HG02852 (cell line): ENCODE results near the gene ASAH2.
"Not testable (repeated sequence)": the region's sequence is repeated elsewhere in the genome, so short reads cannot be mapped to it uniquely, and the experiment has no call there.

ENCODE experiments used
- ATAC-seq: cut with Tn5 transposase; IDR thresholded peaks from one replicate; pipeline ENCODE4 v1.9.1; 2021; ENCODE audit warnings: mild to moderate bottlenecking, moderate library complexity; ENCODE audit not compliant: unreplicated experiment

Gene ASAH2

GRCh38 chr10:50251394-50251793, at the start of gene ASAH2:
ASAH2 (minus strand) TSS chr10:50251516; CDS start chr10:50248610, 2,906 bp downstream.
- no peak for ATAC-seq

- no peak for ATAC-seq
These were observed 48.8 kb upstream of the ASAH2 start for GRCh38 chr10:50299948-50300669.

- ATAC-seq: no peak
These were observed 44.1 kb upstream of the ASAH2 start for GRCh38 chr10:50295367-50295766.

- ATAC-seq: no peak
These were observed 43.3 kb upstream of the ASAH2 start for GRCh38 chr10:50294582-50294981.

DNA sequence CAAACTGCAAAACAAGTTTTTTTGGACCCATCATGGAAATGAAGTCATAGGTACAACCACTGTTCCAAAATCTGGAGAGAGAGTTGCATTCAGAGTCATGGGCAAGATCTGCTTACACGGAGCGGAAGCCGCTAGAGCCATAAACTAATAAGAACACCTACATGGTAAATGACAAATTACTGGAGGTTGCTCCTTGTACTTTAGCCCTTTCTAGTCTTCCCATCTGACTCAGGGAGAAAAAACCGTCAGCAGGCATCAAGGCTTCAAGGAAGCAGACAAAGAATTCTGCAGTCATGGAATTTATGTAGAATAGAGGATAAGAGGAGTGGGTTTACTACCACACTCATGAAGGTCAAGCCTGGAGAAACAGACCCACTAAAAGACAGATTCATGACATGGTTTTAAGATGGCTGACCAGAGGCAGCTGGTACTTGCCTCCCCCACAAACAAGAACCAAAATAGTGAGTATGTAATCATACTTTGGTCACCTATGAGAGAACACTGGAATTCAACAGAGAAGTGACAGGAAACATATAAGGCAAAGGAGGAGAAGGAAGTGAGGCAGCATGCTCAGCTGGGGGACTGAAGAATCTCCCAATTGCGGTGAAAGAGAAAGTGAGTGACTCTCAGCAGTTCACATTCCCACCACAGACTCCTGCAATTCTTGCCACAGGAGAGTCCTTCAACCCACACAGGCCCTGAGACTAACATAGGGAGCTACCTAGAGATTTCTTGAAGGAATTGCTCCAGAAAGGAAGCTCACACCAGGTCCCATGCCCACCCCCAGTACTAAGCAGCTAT, 42.4 kb upstream of the ASAH2 start:
- ATAC-seq: no peak

GRCh38 chr10:50291261-50291850, 40.0 kb upstream of the ASAH2 start:
- ATAC-seq: no peak

DNA sequence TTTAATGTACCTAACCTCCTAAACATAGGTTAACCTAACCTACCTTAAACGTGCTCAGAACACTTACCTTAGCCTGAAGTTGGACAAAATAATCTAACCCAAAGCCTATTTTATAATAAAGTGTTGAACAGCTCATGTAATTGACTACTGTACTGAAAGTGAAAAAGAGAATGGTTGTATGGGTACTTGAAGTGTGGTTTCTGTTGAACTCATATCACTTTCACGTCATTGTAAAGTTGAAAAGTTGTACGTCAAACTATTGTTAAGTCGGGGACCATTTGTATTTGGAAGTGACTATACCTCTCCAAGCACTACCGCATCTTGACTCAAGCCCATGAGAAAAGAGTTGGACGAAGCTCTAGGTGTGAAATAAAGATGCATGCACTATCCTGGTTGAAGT, 37.9 kb upstream of the ASAH2 start:
- ATAC-seq: no peak

DNA sequence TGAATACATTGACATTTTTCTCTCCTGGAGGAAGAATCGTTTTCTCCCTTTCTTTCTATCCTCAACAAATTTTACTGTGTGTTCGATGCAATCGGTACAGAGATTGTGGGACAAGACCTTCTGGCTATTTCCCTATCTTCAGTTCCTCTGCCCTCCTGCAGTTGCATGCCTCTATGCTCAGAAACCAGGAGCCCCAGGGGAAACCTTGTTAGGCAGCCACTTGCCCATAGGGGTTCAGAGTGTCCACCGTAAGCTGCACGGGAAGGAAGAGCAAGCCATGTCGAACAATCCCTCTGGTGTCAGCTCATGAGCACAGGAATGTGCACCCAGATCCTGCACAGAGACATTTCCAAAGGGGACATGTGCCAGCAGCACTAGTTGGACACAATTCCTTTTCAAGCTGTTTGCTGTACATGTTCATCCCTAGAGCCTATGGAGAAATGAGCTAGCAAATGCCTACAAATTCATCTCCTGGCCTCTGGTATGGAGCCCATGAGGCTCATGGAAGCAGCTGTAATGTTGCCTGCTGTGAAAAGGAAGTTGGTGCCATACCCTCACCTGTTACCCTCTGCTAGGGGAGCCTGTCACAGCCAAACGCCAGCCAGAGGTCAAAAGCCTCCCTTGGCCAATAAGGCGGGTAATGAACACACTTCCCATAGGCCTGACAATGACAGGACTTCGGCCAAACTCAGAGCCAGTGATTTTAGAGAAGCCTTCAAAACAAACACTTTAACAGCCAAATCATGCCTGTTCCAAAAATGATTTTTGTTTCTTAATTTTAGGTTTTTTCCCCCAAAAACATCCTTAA, 35.9 kb upstream of the ASAH2 start:
- no peak for ATAC-seq

DNA sequence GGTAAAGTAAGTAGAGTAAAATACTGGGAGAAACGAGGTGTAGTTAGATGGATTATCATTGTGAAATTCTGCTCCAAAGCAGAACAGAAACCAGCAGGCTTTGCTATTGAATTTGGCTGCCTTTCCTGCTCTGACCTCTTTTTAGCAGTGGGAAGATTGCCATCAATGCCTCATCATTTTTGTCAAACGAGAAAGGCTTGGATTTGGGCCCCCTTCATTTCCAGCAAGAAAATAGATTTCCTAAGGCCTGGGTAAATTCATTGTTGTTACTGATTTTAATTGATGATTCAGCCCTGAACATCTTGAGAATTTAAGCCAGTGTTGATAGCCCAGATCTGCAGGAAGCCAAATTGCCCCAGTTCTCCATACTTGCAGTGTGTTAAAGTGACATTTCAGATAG, 35.2 kb upstream of the ASAH2 start:
- no peak for ATAC-seq

DNA sequence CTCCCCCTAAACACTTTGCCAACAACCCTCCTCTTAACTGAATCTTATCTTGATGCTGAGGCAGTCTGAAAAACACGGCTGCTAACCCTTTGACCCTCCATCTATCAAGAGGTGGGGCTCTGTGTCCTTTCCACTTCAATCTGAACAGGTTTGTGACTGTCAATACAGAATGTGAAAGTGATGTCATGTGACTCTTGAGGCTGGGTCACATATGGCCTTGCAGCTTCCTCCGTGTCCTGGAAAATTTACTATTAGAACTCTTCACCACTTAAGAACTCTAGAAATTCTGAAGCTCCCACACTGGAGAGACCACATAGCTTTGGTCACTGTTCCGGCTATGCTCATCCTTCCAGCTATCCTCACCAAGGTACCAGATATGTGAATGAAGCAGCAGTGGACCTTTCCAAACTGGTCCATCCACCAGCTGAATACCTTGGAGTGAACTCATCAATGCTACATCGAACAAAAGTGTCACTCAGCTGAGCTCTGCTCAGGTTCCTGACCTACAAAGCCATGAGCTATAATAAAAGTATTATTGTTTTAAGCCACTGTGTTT, 30.7 kb upstream of the ASAH2 start:
- ATAC-seq: no peak

DNA sequence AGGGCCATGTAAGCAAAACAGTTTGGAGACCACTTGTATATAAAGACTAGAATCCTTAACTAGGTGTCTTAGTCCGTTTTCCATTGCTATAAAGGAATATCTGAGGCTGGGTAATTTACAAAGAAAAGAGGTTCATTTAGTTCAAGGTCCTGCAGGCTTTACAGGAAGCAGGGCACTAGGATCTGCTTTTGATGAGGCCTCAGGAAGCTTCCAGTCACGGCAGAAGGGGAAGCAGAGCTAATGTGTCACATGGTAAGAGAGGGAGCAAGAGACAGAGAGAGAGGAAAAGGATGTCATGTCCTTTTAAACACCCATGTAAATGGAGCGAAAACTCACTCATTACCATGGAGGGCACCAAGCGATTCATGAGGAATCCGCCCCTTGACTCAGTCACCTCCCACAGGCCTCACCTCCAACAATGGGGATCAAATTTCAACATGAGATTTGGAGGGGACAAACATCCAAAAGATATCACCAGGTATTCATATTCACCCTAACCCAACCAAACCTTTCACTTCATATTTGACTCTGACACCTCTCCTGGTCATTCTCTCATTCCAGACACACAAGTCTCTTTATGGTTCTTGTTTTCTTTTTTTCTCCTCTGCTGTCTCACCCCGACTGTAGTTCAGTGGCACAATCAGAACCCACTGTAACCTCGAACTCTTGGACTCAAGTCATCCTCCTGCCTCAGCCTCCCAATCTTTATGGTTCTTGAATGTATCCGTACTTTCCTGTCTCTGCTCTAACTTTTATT, 30.1 kb upstream of the ASAH2 start:
- ATAC-seq: no peak

DNA sequence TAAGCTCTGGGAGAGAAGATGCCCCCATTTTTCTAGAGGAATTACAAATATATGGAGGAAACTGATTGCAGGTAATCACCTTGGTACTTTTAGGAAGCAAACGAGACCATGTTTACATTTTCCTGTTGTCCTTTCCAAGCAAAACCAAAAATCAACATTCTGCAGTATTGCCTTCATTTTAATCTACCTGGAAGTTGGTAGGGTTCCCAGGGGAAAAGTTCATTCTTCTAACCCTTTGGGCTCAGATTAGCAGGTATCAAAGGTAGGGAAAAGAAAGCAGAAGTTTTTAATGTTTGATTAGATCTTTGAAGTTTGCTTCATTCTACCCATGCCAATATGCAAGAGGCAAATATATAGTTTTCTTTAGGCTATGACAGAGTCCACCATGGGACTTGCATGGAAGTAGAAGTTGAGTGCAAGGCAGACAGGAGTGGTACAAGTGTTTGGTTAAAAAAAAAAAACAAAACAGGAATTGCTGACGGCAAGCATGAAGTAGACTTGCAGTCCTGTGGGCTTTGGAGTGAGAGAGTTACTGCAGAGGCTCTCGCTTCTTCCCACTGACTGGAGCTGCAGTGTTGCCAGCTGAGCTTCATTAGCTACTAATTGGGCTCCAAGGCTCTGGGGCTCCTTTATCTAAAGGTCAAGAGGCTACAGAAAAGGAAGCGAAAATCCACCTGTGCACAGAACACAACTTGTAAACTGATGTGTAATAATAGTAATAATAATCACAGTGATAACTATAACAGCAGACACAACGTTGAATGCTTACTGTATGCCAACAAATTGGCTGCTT, 28.9 kb upstream of the ASAH2 start:
- ATAC-seq: no peak

DNA sequence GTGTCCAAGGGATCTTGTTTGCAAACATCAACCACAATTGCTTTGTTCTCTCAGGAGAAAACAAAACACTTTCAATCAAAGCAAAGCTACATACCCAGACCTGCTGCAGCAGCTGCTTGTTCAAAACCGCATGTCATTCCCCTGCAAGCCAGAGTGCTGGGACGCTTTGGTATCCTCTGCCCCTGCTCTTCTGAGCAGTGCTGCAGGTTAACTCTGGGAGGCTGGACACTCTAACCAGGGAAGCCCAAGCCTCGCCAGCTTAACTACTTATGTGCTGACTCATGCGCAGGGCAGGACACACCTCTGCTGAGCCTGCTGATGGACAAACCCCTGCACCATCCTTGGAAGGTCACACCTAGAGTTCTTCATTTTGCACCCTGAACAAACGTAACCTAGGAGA, 28.2 kb upstream of the ASAH2 start:
- no peak for ATAC-seq

DNA sequence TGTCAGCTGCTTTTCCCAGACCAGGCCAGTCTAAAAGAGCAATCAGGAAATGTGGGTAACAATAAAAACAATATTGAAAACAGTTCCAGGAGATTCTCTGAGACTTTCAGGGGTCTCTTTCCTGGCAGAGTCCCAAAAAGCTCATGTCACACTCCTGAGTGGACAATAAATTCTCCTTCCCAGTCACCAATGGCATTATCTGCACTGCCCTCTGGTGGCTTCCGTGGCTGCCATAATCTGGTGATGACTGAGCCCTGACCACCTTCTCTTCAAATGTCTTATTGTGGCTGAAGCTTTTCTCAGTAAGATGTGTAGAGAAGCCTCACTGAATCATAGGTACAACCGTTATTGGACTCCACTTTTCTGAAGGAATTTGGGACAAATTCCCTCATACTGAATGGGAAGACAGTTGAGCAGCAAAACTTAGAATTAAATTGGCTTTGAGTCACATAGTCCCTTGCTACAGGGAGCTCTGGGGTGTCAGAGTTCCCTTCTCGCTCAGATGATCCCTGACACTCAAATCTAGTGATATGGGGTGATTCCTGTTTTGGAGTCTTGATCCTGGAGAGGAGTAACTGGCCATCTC, 24.4 kb upstream of the ASAH2 start:
- peak; percentile 79 for ATAC-seq

DNA sequence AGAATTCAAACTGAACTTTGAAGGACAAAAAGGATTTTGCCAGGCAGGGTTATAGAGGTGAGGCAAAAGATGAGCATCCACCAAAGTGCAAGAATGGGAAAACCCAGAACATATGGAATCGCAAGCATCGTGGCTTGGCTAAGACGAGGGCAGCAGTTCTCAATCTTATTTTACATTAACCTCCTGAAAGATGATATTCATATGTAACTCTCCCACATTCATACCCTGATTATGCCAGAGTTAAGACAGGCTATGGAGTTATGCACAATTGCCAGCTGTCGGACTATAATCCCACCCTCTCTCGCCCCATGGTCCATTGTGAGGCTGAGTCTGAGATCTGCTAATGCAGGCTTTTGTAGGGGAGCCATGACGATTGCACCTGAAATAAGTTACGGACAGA, 21.2 kb upstream of the ASAH2 start:
- no peak for ATAC-seq

GRCh38 chr10:50271564-50272250, 20.4 kb upstream of the ASAH2 start:
- ATAC-seq: no peak

- not testable (repeated sequence) for ATAC-seq
These were observed 16.6 kb upstream of the ASAH2 start for GRCh38 chr10:50267877-50268276.

DNA sequence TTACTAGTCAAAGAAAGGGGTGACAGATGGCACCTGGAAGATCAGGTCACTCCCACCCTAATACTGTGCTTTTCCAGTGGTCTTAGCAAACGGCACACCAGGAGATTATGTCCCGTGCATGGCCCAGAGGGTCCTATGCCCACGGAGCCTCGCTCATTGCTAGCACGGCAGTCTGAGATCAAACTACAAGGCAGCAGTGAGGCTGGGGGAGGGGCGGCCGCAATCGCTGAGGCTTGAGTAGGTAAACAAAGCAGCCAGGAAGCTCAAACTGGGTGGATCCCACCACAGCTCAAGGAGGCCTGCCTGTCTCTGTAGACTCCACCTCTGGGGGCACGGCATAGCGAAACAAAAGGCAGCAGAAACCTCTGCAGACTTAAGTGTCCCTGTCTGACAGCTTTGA, 11.3 kb upstream of the ASAH2 start:
- not testable (repeated sequence) for ATAC-seq
